ENCODE data around the gene PDE7B. TPM values are rescaled to one million over a fixed set of nuclear protein-coding genes. Genes with fewer than 3 reads are reported as not detected.

PDE7B gene
- total and polyA plus RNA-seq, 2 of the 4 experiments (the other 2 are of a cell fraction): 7.8 to 12.4 TPM

- Histone ChIP-seq H2BK120ac (ENCODE audit: low read depth, low read length) (no peak overlapping the region), H4K5ac (ENCODE audit: low read depth, low read length) (no peak overlapping the region), H2BK5ac (ENCODE audit: low read depth, low read length, poor library complexity, severe bottlenecking) (no peak overlapping the region), H3K4me3 (ENCODE audit: insufficient read depth, low read depth, low read length) (no peak overlapping the region), H3K4me2 (ENCODE audit: low read depth, low read length) (no peak overlapping the region), H3K9me1 (ENCODE audit: insufficient read depth, low read length) (peaks cover 4% of the 10 kb centered on the region; the same call in 1 of the 2 replicates), H2AK5ac (ENCODE audit: low read depth, low read length) (no peak overlapping the region; the same call in 1 of the 2 replicates), H3K27ac (ENCODE audit: insufficient read depth, low read length) (peak overlapping the region; percentile 32; the same call in 1 of the 2 replicates), H3K56ac (ENCODE audit: extremely low read depth, insufficient read depth, low read length) (no peak overlapping the region; the same call in 1 of the 2 replicates), H2AFZ (replicated peaks; ENCODE audit: low read length, poor library complexity) (no peak overlapping the region), H3K14ac (replicated peaks; ENCODE audit: low read depth, low read length) (no peak overlapping the region; the same call in 1 of the 2 replicates), H3K4ac (ENCODE audit: low read depth, low read length) (0 out of 2 replicates have a peak overlapping the region, but pooled peaks have one; percentile 6), H3K23ac (ENCODE audit: low read depth, low read length) (peak overlapping the region; percentile 49; the same call in 1 of the 2 replicates), H3K36me3 (ENCODE audit: control insufficient read depth, insufficient read depth, low read length) (peaks cover 19% of the 10 kb centered on the region), H3K27me3 (ENCODE audit: control insufficient read depth, insufficient read depth, low read length) (no peaks in the 10 kb centered on the region), H3K18ac (ENCODE audit: low read depth, low read length) (no peak overlapping the region), H3K4me1 (ENCODE audit: control insufficient read depth, insufficient read depth, low read length) (no peaks in the 10 kb centered on the region; the same call in 1 of the 2 replicates), H3K9ac (ENCODE audit: low read depth, low read length) (no peak overlapping the region), H4K20me1 (ENCODE audit: insufficient read depth, low read length) (0 out of 2 replicates have a peak, but pooled peaks cover 3% of the 10 kb centered on the region), H4K8ac (ENCODE audit: low read depth in 2 of 2, low read length in 2 of 2) (no peak overlapping the region), H2AK9ac (replicated peaks; ENCODE audit: low read depth, low read length, poor library complexity) (no peak overlapping the region), H2BK15ac (ENCODE audit: low read depth, low read length) (no peak overlapping the region), H3K79me1 (ENCODE audit: low read depth in 1 of 2, low read length in 2 of 2) (peaks cover 9 to 21% of the 10 kb centered on the region in 2 experiments), H3K9me3 (ENCODE audit: control insufficient read depth, insufficient read depth, low read length) (no peaks in the 10 kb centered on the region), H2BK20ac (ENCODE audit: low read depth, low read length) (no peak overlapping the region), H4K91ac (ENCODE audit: insufficient read depth, low read depth, low read length) (no peak overlapping the region)
- dilution Hi-C loops (cut with HindIII; ENCODE audit: low sequenced_read_pairs, unreplicated experiment): no loop called here
- ChIA-PET POLR2A (ENCODE audit: unreplicated experiment) (no interaction called here), CTCF (interaction anchor here (1.0 kb wide), 1 partner anchor 98 kb away, joined by 3 read pairs; no protein-coding TSS in a partner anchor)
- ATAC-seq (ENCODE audit: low read depth) (no peak), DNase-seq (no peak)
- intact Hi-C loops (cut with micrococcal nuclease): no loop called here
- TF ChIP-seq MAFK (IDR thresholded peaks at IDR 0.05; ENCODE audit: low read depth, low read length) (no peak), FOS (IDR thresholded peaks at IDR 0.05; ENCODE audit: low read depth, low read length) (no peak), CHD1 (IDR thresholded peaks at IDR 0.05; ENCODE audit: low read depth, low read length) (no peak), RFX5 (IDR thresholded peaks at IDR 0.05; ENCODE audit: low read depth, low read length) (no peak), NFE2L2 (IDR thresholded peaks at IDR 0.05; ENCODE audit: low read depth, low read length) (no peak), MXI1 (IDR thresholded peaks at IDR 0.05; ENCODE audit: borderline replicate concordance, low read depth, low read length) (no peak), SMC3 (IDR thresholded peaks at IDR 0.05; ENCODE audit: low read depth, low read length) (no peak), RAD21 (IDR thresholded peaks at IDR 0.05; ENCODE audit: low read length) (no peak), POLR2A (IDR thresholded peaks at IDR 0.05; ENCODE audit: low read depth, low read length) (no peak), MAZ (IDR thresholded peaks at IDR 0.05; ENCODE audit: borderline replicate concordance, low read depth, low read length) (no peak), RCOR1 (IDR thresholded peaks at IDR 0.05; ENCODE audit: insufficient replicate concordance, low read length) (no peak), CEBPB (IDR thresholded peaks at IDR 0.05; ENCODE audit: low read depth, low read length) (no peak), BHLHE40 (IDR thresholded peaks at IDR 0.05; ENCODE audit: low read depth, low read length) (no peak)
- TF ChIP-seq, protein P1, sequence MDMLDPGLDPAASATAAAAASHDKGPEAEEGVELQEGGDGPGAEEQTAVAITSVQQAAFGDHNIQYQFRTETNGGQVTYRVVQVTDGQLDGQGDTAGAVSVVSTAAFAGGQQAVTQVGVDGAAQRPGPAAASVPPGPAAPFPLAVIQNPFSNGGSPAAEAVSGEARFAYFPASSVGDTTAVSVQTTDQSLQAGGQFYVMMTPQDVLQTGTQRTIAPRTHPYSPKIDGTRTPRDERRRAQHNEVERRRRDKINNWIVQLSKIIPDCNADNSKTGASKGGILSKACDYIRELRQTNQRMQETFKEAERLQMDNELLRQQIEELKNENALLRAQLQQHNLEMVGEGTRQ (IDR thresholded peaks at IDR 0.05; ENCODE audit: low read depth, low read length): no peak
- TF ChIP-seq, protein P2, sequence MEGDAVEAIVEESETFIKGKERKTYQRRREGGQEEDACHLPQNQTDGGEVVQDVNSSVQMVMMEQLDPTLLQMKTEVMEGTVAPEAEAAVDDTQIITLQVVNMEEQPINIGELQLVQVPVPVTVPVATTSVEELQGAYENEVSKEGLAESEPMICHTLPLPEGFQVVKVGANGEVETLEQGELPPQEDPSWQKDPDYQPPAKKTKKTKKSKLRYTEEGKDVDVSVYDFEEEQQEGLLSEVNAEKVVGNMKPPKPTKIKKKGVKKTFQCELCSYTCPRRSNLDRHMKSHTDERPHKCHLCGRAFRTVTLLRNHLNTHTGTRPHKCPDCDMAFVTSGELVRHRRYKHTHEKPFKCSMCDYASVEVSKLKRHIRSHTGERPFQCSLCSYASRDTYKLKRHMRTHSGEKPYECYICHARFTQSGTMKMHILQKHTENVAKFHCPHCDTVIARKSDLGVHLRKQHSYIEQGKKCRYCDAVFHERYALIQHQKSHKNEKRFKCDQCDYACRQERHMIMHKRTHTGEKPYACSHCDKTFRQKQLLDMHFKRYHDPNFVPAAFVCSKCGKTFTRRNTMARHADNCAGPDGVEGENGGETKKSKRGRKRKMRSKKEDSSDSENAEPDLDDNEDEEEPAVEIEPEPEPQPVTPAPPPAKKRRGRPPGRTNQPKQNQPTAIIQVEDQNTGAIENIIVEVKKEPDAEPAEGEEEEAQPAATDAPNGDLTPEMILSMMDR (conservative IDR thresholded peaks at IDR 0.05; ENCODE audit: low read depth, low read length): no peak
- TF ChIP-seq, protein P3, sequence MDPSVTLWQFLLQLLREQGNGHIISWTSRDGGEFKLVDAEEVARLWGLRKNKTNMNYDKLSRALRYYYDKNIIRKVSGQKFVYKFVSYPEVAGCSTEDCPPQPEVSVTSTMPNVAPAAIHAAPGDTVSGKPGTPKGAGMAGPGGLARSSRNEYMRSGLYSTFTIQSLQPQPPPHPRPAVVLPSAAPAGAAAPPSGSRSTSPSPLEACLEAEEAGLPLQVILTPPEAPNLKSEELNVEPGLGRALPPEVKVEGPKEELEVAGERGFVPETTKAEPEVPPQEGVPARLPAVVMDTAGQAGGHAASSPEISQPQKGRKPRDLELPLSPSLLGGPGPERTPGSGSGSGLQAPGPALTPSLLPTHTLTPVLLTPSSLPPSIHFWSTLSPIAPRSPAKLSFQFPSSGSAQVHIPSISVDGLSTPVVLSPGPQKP (IDR thresholded peaks at IDR 0.05; ENCODE audit: borderline replicate concordance, low read depth, low read length): no peak
- in situ Hi-C loops (cut with MboI; ENCODE audit: low sequenced_read_pairs): no loop called here
- no TSS peak for BruUV-seq (replicated peaks)
- WGBS, 2 experiments (ENCODE audit: extremely low coverage in 2 of 2, insufficient read length in 1 of 2): no CpG with 5 or more reads among the region's 5 CpGs
Observed at GRCh38 chr6:136148523-136148922, 297.0 kb downstream of the PDE7B start.
